Prostate gland (tissue), 2 donors: ENCODE measurements around the gene CLPSL1. TPM values are rescaled to one million over a fixed set of nuclear protein-coding genes. Genes with fewer than 3 reads are reported as not detected.

ENCODE experiments used
- DNase-seq: peaks from one replicate; pipeline ENCODE4 v3.0.0-alpha.2; 2019; ENCODE audit warnings: low spot score
- H3K27ac ChIP-seq, 2 donors: fragments of 200-600 bp; sonication (generic); 2 replicates each; pipeline ENCODE4 v1.5.1; 2017 to 2019
- H3K27me3 ChIP-seq: fragments of 200-600 bp; sonication (generic); replicated peaks from 2 replicates; pipeline ENCODE4 v1.5.1; 2019; ENCODE audit not compliant: insufficient read depth
- H3K36me3 ChIP-seq, 2 donors: fragments of 200-600 bp; sonication (generic); 1 replicate in 1 of 2; 2 replicates in 1 of 2; pipeline versions ENCODE4 v1.5.1 to v1.8.1; 2017 to 2019
- H3K4me1 ChIP-seq: fragments of 200-600 bp; sonication (generic); replicated peaks from 2 replicates; pipeline ENCODE4 v1.5.1; 2019
- H3K4me3 ChIP-seq, 2 donors: fragments of 200-600 bp; sonication (generic); 2 replicates each; pipeline ENCODE4 v1.5.1; 2017 to 2019
- H3K9me3 ChIP-seq: fragments of 200-600 bp; sonication (generic); 2 replicates; pipeline ENCODE4 v1.5.1; 2017
- CTCF ChIP-seq, 4 experiments: fragments of 200-600 bp in 2 of 4; fragments of 450-650 bp in 2 of 4; sonication (generic) in 2 of 4; IDR thresholded peaks; 1 replicate in 3 of 4; 2 replicates in 1 of 4; pipeline ENCODE4 v1.5.1; 2016 to 2019; ENCODE audit warnings: antibody characterized with exemption in 4 of 4, mild to moderate bottlenecking in 2 of 4, moderate library complexity in 2 of 4
- POLR2A ChIP-seq: fragments of 450-650 bp; IDR thresholded peaks from one replicate; pipeline ENCODE4 v1.6.1; 2016; ENCODE audit warnings: antibody characterized with exemption, mild to moderate bottlenecking
- POLR2AphosphoS5 ChIP-seq: sonication (generic); formaldehyde crosslinking; IDR thresholded peaks from one replicate; pipeline ENCODE4 v1.6.1; 2017; ENCODE audit warnings: antibody characterized with exemption
- whole genome bisulfite sequencing: methylation state at CpG from one replicate; pipeline ENCODE4 v1.1.5; 2018; 5-methylcytosine and 5-hydroxymethylcytosine counted together
- intact Hi-C: fragments of 100-400 bp; cut with DNase I; formaldehyde crosslinking; loops from one replicate; pipeline ENCODE4 v1.14.2; 2022
- total RNA-seq, 2 donors: library from RNA; depleted of rRNA; stranded (reverse); fragments of >200 nt; gene quantifications; one replicate each; pipeline ENCODE4 v1.1.0, GENCODE V29; 2016

The CLPSL1 gene
- total RNA-seq, 2 donors from 2014 or later: not detected

- TF ChIP-seq POLR2AphosphoS5 (no peak), CTCF (IDR thresholded peaks at IDR 0.05) (no peak)
- H3K9me3 ChIP-seq: no peaks in the 10 kb centered on the region
- H3K27me3 ChIP-seq: no peaks in the 10 kb centered on the region
- intact Hi-C loops: no loop called here
- DNase-seq: no peak
- no peaks in the 10 kb centered on the region for H3K4me1 ChIP-seq
- H3K36me3 ChIP-seq: no peaks in the 10 kb centered on the region
- no peak overlapping the region for H3K4me3 ChIP-seq
- H3K27ac ChIP-seq: no peak overlapping the region
- WGBS: 67% methylated on average over 14 of the region's 14 CpGs
Measured at GRCh38 chr6:35810971-35811698, 30.3 kb downstream of the CLPSL1 start.

- no peak for DNase-seq
- Histone ChIP-seq H3K36me3 (no peaks in the 10 kb centered on the region), H3K27ac (no peak overlapping the region), H3K4me1 (no peaks in the 10 kb centered on the region), H3K27me3 (no peaks in the 10 kb centered on the region), H3K4me3 (no peak overlapping the region), H3K9me3 (no peaks in the 10 kb centered on the region)
- TF ChIP-seq POLR2AphosphoS5: no peak
- no peak for TF ChIP-seq POLR2A
- no peak for TF ChIP-seq CTCF (IDR thresholded peaks at IDR 0.05)
- WGBS: 63% methylated on average over 6 of the region's 6 CpGs
- intact Hi-C loops: no loop called here
Measured at GRCh38 chr6:35811699-35811995, 30.8 kb downstream of the CLPSL1 start.

- H3K4me3 ChIP-seq: no peak overlapping the region
- H3K27ac ChIP-seq: no peak overlapping the region
- no peaks in the 10 kb centered on the region for H3K27me3 ChIP-seq
- H3K4me1 ChIP-seq: no peaks in the 10 kb centered on the region
- no peaks in the 10 kb centered on the region for H3K36me3 ChIP-seq
- no peaks in the 10 kb centered on the region for H3K9me3 ChIP-seq
- no peak for DNase-seq
- intact Hi-C loops: no loop called here
- TF ChIP-seq CTCF (IDR thresholded peaks at IDR 0.05): no peak
- no peak for TF ChIP-seq POLR2A
- no peak for TF ChIP-seq POLR2AphosphoS5
Measured at GRCh38 chr6:35817515-35817914, 36.7 kb downstream of the CLPSL1 start.

GRCh38 chr6:35823601-35824000 is 42.8 kb downstream of the CLPSL1 start:
- WGBS: 63% methylated on average over 2 of the region's 2 CpGs
- no peak for TF ChIP-seq CTCF (IDR thresholded peaks at IDR 0.05)
- TF ChIP-seq POLR2AphosphoS5: no peak
- TF ChIP-seq POLR2A: no peak
- no peaks in the 10 kb centered on the region for H3K36me3 ChIP-seq
- H3K9me3 ChIP-seq: no peaks in the 10 kb centered on the region
- H3K4me3 ChIP-seq: no peak overlapping the region
- no peaks in the 10 kb centered on the region for H3K4me1 ChIP-seq
- intact Hi-C loops: no loop called here
- no peak overlapping the region for H3K27ac ChIP-seq
- no peaks in the 10 kb centered on the region for H3K27me3 ChIP-seq
- no peak for DNase-seq

- H3K27ac ChIP-seq: no peak overlapping the region
- H3K27me3 ChIP-seq: no peaks in the 10 kb centered on the region
- TF ChIP-seq POLR2AphosphoS5 (no peak), POLR2A (no peak), CTCF (IDR thresholded peaks at IDR 0.05) (no peak)
- no peaks in the 10 kb centered on the region for H3K36me3 ChIP-seq
- WGBS: 90% methylated on average over 5 of the region's 5 CpGs
- no peaks in the 10 kb centered on the region for H3K9me3 ChIP-seq
- no peaks in the 10 kb centered on the region for H3K4me1 ChIP-seq
- no peak overlapping the region for H3K4me3 ChIP-seq
- intact Hi-C loops: no loop called here
- no peak for DNase-seq
Measured at GRCh38 chr6:35824552-35825192, 43.9 kb downstream of the CLPSL1 start.
